Stomach (tissue), 9 donors: Measurements from ENCODE around the gene SMIM14. TPM values are rescaled to one million over a fixed set of nuclear protein-coding genes. Genes with fewer than 3 reads are reported as not detected.
"Not testable (repeated sequence)": the region's sequence is repeated elsewhere in the genome, so short reads cannot be mapped to it uniquely, and the experiment has no call there.

ENCODE experiments used
- DNase-seq, 2 donors: peaks; one replicate each; pipeline versions ENCODE4 v3.0.0 to v3.0.0-alpha.2; 2013 to 2019
- H3K27ac ChIP-seq, 5 donors: fragments of 200-600 bp in 4 of 5; sonication (generic) in 4 of 5; one replicate each; pipeline ENCODE4 v1.5.1; 2013 to 2019; ENCODE audit warnings: mild to moderate bottlenecking in 1 of 5, moderate library complexity in 1 of 5
- H3K27me3 ChIP-seq, 3 donors: fragments of 200-600 bp; sonication (generic); one replicate each; pipeline ENCODE4 v1.5.1; 2017 to 2019; ENCODE audit warnings: mixed run types in 1 of 3
- H3K36me3 ChIP-seq, 4 donors: fragments of 200-600 bp; sonication (generic); 1 replicate in 3 of 4; 2 replicates in 1 of 4; pipeline ENCODE4 v1.5.1; 2016 to 2019
- H3K4me1 ChIP-seq, 4 donors: fragments of 200-600 bp; sonication (generic); one replicate each; pipeline ENCODE4 v1.5.1; 2016 to 2019
- H3K4me3 ChIP-seq, 4 donors: fragments of 200-600 bp; sonication (generic) in 3 of 4; one replicate each; pipeline ENCODE4 v1.5.1; 2016 to 2019; ENCODE audit warnings: mild to moderate bottlenecking in 1 of 4
- H3K9me3 ChIP-seq, 4 donors: fragments of 200-600 bp; sonication (generic); one replicate each; pipeline ENCODE4 v1.5.1; 2016 to 2019
- CTCF ChIP-seq, 7 experiments: fragments of 450-650 bp in 4 of 7; fragments of 200-600 bp in 3 of 7; sonication (generic) in 3 of 7; IDR thresholded peaks; one replicate each; pipeline ENCODE4 v1.5.1; 2016 to 2019; ENCODE audit warnings: antibody characterized with exemption in 7 of 7, control low read depth in 2 of 7, mild to moderate bottlenecking in 1 of 7
- EP300 ChIP-seq: sonication (generic); formaldehyde crosslinking; IDR thresholded peaks from one replicate; pipeline ENCODE4 v1.6.1; 2017; ENCODE audit warnings: antibody characterized with exemption
- POLR2A ChIP-seq, 4 donors: fragments of 450-650 bp; IDR thresholded peaks; one replicate each; pipeline ENCODE4 v1.6.1; 2016; ENCODE audit warnings: antibody characterized with exemption in 4 of 4, control low read depth in 2 of 4, mild to moderate bottlenecking in 1 of 4, moderate library complexity in 1 of 4
- POLR2AphosphoS5 ChIP-seq, 3 donors: sonication (generic); formaldehyde crosslinking; IDR thresholded peaks; one replicate each; pipeline ENCODE4 v1.6.1; 2016; ENCODE audit warnings: antibody characterized with exemption in 3 of 3
- WGBS, 5 donors: extraction: QIAGEN DNeasy Blood & Tissue Kit in 3 of 5; methylation state at CpG; one replicate each; pipeline versions ENCODE4 v1.1.5 to v1.1.7; 2013 to 2018; 5-methylcytosine and 5-hydroxymethylcytosine counted together
- intact Hi-C: fragments of 100-400 bp; cut with DNase I; formaldehyde crosslinking; loops from one replicate; pipeline ENCODE4 v1.15.1; 2023; ENCODE audit warnings: low total_unique reads
- polyA plus RNA-seq, 3 donors: library from polyadenylated mRNA; stranded (reverse); fragments of 200-250 nt; gene quantifications; one replicate each; pipeline ENCODE4 v1.2.3, GENCODE V29; 2013
- total RNA-seq, 5 donors: library from RNA; depleted of rRNA; stranded (reverse); fragments of >200 nt; gene quantifications; one replicate each; pipeline versions ENCODE4 v1.1.0 to v1.2.3, GENCODE V29; 2014 to 2016
- donor health status: healthy with polysubstance abuse.
- donor health status: Bipolar disorder and iron deficiency.
- donor health status: healthy.

Gene SMIM14
- total and polyA plus RNA-seq, 8 donors = 11.1 to 83.6 (median 32.7) TPM

- Histone ChIP-seq H3K9me3 (no peaks in the 10 kb centered on the region), H3K27ac (peak overlapping the region; percentile 51 to 70 (median 65)), H3K4me3 (no peak overlapping the region), H3K36me3 (peaks cover 0 to 8% (median 3%) of the 10 kb centered on the region in 4 donors), H3K27me3 (no peaks in the 10 kb centered on the region), H3K4me1 (peaks cover 16 to 51% (median 32%) of the 10 kb centered on the region in 4 donors)
- intact Hi-C loops = no loop called here
- TF ChIP-seq POLR2A (IDR thresholded peaks at IDR 0.05) (no peak), EP300 (no peak), POLR2AphosphoS5 (IDR thresholded peaks at IDR 0.05) (no peak), CTCF (IDR thresholded peaks at IDR 0.05) (no peak)
- 0 to 13% (median 10%) methylated on average over 1 of the region's 1 CpG for WGBS, 5 donors
- no peak for DNase-seq
Observed at GRCh38 chr4:39544580-39545315, 93.9 kb downstream of the SMIM14 start.

- WGBS, 5 donors = 46 to 69% (median 61%) methylated on average over 3 to 4 of the region's 4 CpGs
- H3K9me3 ChIP-seq, intact Hi-C loops, H3K36me3 ChIP-seq, H3K4me3 ChIP-seq, H3K27me3 ChIP-seq: not testable (repeated sequence)
- DNase-seq = peak in 1 of 2 donors; percentile 61
- Histone ChIP-seq H3K27ac (peak overlapping the region; percentile 51 to 70 (median 65)), H3K4me1 (peaks cover 17 to 57% (median 35%) of the 10 kb centered on the region in 4 donors)
- TF ChIP-seq POLR2AphosphoS5 (IDR thresholded peaks at IDR 0.05) = peak in 1 of 3 donors; percentile 27
Observed at GRCh38 chr4:39544080-39544479, 94.6 kb downstream of the SMIM14 start.

- Histone ChIP-seq H3K27ac (peak overlapping the region; percentile 51 to 70 (median 68)), H3K4me3 (no peak overlapping the region), H3K27me3 (no peaks in the 10 kb centered on the region), H3K9me3 (no peaks in the 10 kb centered on the region), H3K4me1 (peaks cover 21 to 51% (median 31%) of the 10 kb centered on the region in 4 donors), H3K36me3 (no peaks in the 10 kb centered on the region)
- TF ChIP-seq POLR2A (IDR thresholded peaks at IDR 0.05) = no peak
- TF ChIP-seq POLR2AphosphoS5 (IDR thresholded peaks at IDR 0.05) = peak in 2 of 3 donors; percentile 24 to 36
- peak in 1 of 2 donors; percentile 59 for DNase-seq
- intact Hi-C loops = no loop called here
- 29 to 38% (median 36%) methylated on average over 5 of the region's 5 CpGs for WGBS, 5 donors
Observed at GRCh38 chr4:39543034-39543433, 95.6 kb downstream of the SMIM14 start.

- WGBS, 5 donors = 30 to 57% (median 34%) methylated on average over 4 of the region's 4 CpGs
- H3K4me3 ChIP-seq = no peak overlapping the region
- H3K36me3 ChIP-seq = no peaks in the 10 kb centered on the region
- H3K27me3 ChIP-seq = no peaks in the 10 kb centered on the region
- H3K27ac ChIP-seq = peak overlapping the region in 4 of 5 donors; percentile 35 to 70 (median 56)
- intact Hi-C loops = no loop called here
- DNase-seq = no peak
- TF ChIP-seq EP300 = no peak
- TF ChIP-seq CTCF (IDR thresholded peaks at IDR 0.05) = no peak
- TF ChIP-seq POLR2AphosphoS5 (IDR thresholded peaks at IDR 0.05) = no peak
- no peak for TF ChIP-seq POLR2A (IDR thresholded peaks at IDR 0.05)
- peaks cover 21 to 51% (median 31%) of the 10 kb centered on the region in 4 donors for H3K4me1 ChIP-seq
- H3K9me3 ChIP-seq = no peaks in the 10 kb centered on the region
Observed at GRCh38 chr4:39542611-39543012, 96.1 kb downstream of the SMIM14 start.

- peak in 1 of 2 donors; percentile 26 for DNase-seq
- Histone ChIP-seq H3K36me3 (no peaks in the 10 kb centered on the region), H3K4me1 (peaks cover 21 to 51% (median 31%) of the 10 kb centered on the region in 4 donors), H3K9me3 (no peaks in the 10 kb centered on the region), H3K27ac (peak overlapping the region in 4 of 5 donors; percentile 18 to 51 (median 40)), H3K27me3 (no peaks in the 10 kb centered on the region), H3K4me3 (no peak overlapping the region)
- 35 to 51% (median 37%) methylated on average over 7 of the region's 7 CpGs for WGBS, 5 donors
- TF ChIP-seq CTCF (IDR thresholded peaks at IDR 0.05) (no peak), EP300 (no peak), POLR2AphosphoS5 (IDR thresholded peaks at IDR 0.05) (no peak), POLR2A (IDR thresholded peaks at IDR 0.05) (no peak)
- intact Hi-C loops = no loop called here
Observed at GRCh38 chr4:39541987-39542610, 96.6 kb downstream of the SMIM14 start.
